GM18858 (cell line): ENCODE results near the gene RCCD1.

Experiments
- ATAC-seq: cut with Tn5 transposase; IDR thresholded peaks from one replicate; pipeline ENCODE4 v1.9.1; 2021; ENCODE audit not compliant: unreplicated experiment

Gene RCCD1

DNA sequence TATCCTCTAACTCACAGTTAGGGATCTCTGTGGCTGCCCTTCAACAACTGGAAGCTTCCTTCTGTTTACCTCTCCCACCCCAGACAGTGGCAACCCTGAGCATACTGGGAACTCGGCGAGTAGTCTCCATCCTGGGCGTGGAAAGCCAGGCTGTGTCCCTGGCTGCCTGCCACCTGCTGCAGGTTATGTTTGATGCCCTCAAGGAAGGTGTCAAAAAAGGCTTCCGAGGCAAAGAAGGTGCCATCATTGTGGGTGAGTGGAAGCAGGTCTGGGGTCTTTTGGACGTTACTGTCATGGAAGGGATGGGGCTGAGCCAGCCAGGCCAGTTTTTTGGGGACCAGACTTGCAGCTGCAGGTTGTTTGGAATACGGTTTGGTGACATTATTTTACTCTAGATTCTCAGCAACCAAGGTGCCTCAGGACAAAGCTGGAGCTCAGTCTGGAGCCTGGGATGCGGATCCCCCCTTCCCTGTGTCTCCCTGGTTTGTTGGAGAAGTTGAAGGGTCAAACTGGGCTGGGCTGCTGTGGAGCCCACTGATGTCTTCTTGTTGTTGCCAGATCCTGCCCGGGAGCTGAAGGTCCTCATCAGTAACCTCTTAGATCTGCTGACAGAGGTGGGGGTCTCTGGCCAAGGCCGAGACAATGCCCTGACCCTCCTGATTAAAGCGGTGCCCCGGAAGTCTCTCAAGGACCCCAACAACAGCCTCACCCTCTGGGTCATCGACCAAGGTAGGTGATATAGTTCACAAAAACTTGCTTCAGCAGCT is 12.1 kb upstream of the RCCD1 start:
- no peak for ATAC-seq

DNA sequence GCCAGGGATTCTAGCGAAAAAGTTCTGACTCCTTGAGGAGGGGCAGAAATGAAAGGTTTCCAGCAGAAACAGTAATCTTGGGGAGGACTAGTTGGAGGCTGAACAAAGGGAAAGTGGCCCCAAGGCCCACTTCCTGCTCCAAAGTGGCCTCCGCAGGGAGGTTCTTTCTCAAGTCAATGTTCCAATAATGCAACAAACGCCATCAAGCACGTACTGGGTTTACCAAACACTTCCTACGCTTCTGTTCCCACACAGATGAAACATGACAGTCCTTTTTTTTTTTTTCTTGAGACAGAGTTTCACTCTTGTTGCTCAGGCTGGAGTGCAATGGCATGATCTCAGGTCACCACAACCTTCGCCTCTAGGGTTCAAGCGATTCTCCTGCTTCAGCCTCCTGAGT is 9.6 kb upstream of the RCCD1 start:
- no peak for ATAC-seq

DNA sequence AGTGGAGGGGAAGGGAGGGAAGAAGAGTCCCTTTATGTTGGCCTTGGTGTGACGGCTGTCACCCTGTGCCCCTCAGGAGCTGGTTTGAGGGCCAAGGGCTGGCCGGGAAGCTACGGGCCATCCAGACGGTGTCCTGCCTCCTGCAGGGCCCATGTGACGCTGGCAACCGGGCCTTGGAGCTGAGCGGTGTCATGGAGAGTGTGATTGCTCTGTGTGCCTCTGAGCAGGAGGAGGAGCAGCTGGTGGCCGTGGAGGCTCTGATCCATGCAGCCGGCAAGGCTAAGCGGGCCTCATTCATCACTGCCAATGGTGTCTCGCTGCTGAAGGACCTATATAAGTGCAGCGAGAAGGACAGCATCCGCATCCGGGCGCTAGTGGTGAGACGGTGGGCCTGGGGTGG is 8.1 kb upstream of the RCCD1 start:
- ATAC-seq: no peak

DNA sequence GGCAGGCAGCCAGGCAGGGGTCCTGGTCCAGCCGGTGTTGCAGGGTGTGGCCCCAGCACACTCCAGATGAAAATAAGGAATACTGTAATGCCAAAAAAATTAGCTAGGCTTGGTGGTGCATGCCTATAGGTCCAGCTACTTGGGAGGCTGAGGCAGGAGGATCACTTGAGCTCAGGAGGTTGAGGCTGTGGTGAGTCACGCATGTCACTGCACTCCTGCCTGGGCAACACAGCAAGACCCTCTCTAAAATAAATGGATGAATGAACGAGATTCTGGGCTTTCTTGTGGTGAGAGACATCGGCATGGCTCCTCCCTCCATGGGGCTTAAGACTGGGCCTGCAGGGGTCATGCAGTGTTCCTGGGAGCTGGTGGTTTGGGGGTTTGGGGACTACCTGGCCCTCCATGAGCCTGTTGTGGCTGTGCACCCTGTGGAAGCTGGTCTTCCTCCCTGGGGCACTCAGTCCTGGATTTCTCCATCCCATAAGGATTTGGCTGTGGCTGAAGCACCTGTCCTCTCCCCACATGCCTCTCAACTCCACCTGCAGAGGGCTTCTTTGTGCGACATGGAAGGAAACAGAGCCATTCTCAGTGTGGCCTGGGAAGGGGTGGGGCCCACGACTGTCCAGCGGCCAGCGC is 7.6 kb upstream of the RCCD1 start:
- ATAC-seq: no peak

DNA sequence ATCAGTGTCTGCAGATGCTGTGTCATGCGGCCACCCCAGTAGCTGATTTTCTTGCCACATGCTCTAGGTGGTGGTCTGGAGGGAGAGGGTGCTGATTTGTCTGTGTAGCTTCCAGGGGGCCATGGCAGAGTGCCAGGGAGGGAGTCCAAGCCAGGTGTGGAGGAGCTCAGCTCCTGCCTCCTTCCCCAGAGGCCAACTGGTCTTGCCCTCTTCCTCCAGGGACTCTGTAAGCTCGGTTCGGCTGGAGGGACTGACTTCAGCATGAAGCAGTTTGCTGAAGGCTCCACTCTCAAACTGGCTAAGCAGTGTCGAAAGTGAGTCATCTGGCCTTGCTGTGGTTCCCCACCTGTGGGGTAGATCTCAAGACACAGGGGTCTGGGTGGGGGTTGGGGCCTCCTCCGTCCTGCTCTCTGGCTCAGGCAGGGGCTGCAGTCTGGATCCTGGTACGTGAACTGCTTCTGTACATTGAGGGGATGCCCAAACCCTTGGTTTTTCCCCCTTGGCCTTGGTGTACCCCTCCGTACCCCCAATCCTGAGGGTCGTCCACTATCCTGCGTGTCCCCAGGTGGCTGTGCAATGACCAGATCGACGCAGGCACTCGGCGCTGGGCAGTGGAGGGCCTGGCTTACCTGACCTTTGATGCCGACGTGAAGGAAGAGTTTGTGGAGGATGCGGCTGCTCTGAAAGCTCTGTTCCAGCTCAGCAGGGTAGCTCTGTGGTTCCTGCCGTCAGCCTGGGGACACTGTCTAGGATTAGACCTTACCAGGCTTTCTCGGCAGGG is 6.9 kb upstream of the RCCD1 start:
- no peak for ATAC-seq

DNA sequence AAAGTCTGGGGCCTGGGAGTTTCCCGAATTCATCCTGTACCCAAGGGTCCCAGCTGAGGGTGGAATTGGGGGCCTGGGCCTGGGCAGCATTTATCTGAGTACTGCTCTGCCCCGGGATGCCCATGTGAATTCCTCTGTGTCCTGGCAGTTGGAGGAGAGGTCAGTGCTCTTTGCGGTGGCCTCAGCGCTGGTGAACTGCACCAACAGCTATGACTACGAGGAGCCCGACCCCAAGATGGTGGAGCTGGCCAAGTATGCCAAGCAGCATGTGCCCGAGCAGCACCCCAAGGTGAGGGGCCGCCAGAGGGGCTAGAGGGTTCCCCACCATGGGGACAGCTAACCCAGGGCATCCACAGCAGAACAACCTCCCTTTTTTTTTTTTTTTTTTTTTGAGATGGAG is 6.2 kb upstream of the RCCD1 start:
- ATAC-seq: no peak

DNA sequence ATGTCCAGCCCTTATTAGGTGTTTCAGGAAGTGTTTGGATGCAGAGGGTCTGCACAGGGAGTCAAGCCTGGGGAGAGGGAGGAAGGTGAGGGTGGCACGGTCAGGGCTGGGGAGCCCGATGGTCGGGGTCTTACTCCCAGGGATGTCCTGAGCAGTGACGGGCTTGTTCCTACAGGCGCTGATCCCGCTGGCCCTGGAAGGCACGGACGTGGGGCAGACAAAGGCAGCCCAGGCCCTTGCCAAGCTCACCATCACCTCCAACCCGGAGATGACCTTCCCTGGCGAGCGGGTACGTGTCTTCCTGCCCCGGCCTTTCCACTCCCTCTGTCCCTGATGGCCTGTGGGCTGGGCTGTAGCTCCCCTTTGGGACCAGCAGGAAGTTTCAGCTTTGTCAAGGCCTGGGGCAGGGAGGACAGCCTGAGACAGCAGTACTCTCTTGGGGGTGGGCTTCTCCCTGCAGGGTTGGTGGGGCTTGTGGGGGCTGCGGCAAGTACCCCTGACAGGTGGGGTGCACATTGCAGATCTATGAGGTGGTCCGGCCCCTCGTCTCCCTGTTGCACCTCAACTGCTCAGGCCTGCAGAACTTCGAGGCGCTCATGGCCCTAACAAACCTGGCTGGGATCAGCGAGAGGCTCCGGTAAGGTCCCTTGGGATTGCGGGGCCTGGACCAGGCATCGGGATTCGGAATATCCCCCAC is 4.6 kb upstream of the RCCD1 start:
- ATAC-seq: no peak

DNA sequence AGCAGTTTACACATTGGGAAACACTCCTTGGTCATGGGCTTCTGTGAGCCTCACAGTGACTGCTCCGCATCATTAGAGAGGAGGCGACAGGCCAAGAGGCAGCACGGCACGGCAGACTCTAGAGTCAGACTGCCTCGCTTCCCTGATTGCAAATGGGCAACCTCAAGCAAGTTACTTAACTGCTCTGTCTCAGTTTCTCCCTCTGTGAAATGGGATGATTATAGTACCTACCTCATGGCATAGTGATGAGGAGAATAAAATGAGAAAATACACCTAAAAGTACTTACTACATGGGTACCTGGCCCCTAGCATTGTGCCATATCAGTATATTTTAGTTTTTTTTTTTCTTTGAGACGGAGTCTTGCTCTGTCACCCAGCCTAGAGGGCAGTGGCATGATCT is 4.0 kb upstream of the RCCD1 start:
- ATAC-seq: no peak

DNA sequence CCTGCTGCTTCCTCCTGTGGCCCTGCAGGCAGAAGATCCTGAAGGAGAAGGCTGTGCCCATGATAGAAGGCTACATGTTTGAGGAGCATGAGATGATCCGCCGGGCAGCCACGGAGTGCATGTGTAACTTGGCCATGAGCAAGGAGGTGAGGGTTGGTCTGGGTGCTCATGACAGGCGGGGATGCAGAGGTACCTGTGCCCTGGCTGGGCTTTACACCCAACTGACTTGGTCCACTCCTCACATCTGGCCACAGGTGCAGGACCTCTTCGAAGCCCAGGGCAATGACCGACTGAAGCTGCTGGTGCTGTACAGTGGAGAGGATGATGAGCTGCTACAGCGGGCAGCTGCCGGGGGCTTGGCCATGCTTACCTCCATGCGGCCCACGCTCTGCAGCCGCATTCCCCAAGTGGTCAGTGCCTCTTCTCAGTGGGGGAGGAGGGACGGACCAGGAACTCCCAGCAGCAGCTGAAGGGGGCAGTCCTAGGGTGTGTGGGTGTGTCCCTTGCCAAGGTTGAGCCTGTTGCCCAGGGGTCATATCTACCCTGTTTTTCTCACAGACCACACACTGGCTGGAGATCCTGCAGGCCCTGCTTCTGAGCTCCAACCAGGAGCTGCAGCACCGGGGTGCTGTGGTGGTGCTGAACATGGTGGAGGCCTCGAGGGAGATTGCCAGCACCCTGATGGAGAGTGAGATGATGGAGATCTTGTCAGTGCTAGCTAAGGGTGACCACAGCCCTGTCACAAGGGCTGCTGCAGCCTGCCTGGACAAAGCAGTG is 1.6 kb upstream of the RCCD1 start:
- ATAC-seq: no peak

DNA sequence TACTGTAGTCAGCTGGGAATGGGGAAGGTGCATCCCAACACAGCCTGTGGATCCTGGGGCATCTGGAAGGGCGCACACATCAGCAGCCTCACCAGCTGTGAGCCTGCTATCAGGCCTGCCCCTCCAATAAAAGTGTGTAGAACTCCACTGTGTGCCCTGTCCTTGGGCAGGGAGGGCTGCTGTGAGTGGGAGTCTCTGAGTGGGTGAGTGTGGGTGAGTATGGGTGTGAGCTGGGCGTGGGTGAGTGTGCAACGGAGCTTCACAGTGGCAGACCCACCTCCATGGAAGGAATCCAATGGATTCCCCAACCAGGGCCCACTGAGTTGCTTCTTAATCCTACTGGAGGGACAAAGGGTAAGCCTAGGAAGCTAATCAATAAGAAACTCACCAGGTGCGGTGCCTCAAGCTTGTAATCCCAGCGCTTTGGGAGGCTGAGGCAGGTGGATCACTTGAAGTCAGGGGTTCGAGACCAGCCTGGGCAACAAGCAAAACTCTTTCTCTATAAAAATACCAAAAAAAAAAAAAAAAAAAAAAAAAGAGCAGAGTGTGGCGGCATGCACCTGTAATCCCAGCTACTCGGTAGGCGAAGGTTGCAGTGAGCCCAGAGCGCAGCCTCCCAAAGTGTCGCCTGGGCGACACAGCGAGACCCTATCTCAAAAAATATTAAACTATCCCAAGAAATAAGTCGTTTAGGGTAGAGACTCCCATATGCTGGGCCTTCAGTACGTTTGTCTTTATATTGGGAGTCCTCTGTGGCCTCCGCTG is 555 bp upstream of the RCCD1 start:
- ATAC-seq: no peak

DNA sequence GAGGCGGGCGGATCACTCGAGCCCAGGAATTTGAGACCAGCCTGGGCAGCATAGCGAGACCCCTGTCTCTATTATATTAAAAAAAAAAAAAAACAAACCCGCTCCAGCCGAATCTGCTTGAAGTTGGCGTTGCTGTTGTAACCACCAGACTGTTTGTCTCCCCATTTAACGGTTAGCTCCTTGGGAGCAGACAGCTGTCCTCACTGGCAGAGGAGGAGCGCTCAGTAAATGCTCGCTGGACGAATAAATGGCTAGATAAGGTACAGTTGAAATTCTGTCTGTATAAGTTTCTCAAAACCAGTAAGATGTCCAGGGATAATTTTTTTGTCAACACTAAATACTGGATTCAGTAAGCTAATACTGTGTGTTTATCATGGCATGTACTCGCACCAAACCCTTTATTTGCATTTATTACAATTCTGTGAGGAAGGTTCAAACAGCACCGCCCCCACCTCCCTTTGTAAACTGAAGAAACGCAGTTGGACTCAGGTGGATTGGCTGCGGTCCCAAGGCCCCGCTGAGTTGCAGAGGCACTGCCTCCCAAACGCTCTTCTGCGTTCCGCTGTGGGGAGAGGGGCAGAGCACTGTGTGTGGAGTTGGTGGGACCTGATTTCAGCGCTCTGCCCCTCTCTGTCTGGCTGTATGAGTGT is 1.1 kb downstream of the RCCD1 start:
- ATAC-seq: no peak

DNA sequence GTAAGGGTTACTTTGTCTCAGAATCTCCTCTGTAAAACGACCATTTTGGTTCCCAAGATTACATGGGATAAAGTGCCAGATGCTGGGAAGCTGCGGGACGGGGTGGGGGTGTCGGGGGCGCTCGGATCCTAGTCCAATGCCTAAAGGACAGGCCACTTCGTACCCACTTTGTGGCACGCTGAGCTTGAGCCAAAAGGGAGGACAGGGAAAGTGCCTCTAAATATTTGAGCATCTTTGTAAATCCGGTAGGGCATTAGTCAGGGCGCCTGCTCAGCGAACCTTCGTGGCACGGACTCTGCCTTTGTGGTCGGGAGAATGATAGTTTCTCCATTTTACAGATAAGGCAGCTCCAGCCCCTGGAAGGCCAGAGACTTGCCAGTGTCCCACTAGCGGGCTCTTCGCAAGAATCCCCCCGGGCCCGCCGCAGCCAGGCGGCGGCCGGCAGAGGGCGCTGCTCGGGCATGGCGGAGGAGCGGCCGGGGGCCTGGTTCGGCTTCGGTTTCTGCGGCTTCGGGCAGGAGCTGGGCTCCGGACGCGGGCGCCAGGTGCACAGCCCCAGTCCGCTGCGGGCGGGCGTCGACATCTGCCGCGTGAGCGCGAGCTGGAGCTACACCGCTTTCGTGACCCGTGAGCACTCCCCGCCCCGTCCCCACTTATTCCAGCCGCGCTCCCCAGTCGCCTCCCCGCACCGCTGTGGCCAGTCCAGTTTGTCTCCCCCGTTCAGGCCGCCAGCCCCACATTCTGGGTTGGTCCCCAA is 1.8 kb downstream of the RCCD1 start:
- ATAC-seq: no peak

DNA sequence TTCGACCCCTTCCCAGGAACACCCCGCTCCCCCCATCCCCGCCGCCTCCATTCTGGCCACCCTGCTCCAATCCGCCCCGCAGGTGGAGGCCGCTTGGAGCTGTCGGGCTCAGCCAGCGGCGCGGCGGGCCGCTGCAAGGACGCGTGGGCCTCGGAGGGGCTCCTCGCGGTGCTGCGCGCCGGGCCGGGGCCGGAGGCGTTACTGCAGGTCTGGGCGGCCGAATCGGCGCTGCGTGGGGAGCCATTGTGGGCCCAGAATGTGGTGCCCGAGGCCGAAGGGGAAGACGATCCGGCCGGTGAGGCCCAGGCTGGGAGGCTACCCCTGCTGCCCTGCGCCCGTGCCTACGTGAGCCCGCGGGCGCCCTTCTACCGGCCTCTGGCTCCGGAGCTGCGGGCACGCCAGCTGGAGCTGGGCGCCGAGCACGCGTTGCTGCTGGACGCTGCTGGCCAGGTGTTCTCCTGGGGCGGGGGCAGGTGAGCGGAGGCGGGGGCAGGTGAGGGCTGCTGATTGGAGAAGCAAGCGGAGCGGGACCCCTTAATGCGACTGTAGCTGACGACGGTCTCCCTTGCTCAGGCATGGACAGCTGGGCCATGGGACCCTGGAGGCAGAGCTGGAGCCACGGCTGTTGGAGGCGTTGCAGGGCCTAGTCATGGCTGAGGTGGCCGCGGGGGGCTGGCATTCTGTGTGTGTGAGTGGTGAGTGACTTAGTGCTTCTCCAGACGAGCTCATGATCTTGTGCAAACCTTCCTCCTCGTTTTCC is 2.5 kb downstream of the RCCD1 start:
- ATAC-seq: no peak

DNA sequence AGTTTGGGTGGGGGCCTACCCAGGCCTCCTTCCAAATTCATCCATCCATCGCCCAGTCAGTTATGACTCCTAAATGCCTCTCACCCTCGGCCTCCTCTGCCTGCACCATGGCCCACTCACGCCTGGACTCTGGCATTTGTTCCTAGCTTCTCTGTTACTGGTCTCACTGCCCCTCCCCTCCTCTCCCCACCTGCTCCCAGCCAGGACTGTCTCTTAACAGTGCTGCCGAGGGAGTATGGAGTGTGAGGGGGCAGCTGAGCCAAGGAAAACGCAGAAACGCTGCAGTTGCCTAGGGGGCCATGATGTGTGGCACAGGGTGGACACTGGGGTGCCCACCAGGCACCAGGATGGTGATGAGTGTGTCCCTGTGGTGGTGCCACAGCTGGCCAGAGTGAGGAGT is 3.1 kb downstream of the RCCD1 start:
- no peak for ATAC-seq

DNA sequence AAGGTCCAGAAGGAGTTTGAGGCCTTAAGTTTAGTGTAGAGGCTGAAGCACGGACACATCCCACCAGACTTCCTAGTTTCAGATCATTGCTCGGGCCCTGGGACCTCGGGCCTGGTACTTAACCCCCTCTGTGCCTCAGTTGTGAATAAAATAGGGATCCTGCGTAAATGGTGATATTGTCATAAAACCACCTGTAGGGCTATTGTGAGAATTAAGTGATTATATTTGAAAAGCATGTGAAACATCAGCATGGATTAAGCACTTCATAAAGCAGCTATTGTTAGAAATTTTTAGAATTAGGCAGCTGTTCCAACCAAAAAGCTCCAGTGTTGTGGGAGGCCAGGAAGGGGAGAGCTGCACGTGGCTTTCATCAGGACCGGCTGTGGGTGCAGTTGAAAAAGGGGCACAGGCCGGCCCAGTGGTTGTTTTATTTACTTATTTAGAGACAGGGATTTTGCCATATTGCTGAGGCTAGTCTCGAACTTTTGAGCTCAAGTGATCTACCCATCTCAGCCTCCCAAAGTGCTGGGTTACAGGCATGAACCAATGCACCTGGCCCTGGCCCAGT is 4.4 kb downstream of the RCCD1 start:
- no peak for ATAC-seq

DNA sequence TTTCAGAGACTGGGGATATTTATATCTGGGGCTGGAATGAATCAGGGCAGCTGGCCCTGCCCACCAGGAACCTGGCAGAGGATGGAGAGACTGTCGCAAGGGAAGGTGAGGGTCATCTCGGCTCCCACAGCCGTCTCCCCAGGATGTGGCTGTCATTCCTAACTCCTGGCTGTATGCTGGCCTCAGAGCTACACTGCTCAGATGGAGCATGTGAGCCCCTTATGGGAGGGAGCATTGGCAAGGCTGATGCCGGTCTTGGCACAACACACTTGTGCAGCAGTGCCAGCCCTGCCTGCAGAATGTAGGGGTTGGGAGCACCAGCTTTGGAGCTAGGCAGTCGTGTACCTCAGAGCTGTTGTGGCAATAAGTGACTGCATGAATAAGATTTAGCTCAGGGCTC is 5.2 kb downstream of the RCCD1 start:
- ATAC-seq: no peak

DNA sequence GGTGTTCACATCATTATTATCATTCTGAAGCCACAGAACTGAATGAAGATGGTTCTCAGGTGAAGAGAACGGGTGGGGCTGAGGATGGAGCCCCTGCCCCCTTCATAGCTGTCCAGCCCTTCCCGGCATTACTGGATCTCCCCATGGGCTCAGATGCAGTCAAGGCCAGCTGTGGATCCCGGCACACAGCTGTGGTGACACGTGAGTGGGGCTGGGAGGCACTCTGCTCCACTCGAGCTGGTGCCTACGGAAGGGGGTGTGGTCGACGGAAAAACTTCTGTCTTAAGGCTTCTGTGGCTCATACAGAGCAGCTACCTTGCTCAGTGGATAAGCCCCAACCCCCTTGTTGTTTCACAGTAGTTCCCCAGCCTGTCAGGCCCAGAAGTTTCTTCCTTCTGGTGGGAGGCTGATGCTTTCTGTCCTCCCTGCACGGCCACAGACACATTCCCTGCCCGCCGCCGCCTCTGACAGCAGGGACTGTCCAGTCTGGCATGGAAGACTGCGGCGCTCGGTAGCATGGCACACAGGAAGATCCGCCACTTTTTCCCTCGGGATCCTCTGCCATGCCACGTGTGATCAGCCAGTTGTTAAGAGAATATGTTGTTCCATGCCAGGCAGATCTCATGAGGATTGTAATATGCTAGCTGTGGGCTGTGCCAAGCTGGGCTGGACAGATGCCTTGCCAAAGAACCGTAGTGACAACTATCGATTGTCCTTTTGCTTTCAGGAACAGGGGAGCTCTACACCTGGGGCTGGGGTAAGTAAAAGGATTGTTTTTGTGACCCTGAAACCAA is 5.8 kb downstream of the RCCD1 start:
- no peak for ATAC-seq
